SK-N-MC (cell line): ENCODE data around the gene MAN2B2.

Experiments
- EZH2 ChIP-seq: fragments of 200-600 bp; sonication (generic); IDR thresholded peaks from one replicate; pipeline ENCODE4 v1.6.1; 2017; ENCODE audit warnings: antibody characterized with exemption
- FOXP2 ChIP-seq: optimal IDR thresholded peaks from 2 replicates; pipeline ENCODE3; 2011; ENCODE audit warnings: mild to moderate bottlenecking, moderate library complexity; ENCODE audit not compliant: insufficient read depth; ENCODE audit errors: extremely low read length, control extremely low read depth
- POLR2AphosphoS5 ChIP-seq: IDR thresholded peaks from 2 replicates; pipeline ENCODE4 v1.6.1; 2012; ENCODE audit warnings: mild to moderate bottlenecking, low read depth, low read length, borderline replicate concordance

GRCh38 chr4:6616087-6616995 is 41.4 kb downstream of the MAN2B2 start:
- no peak for TF ChIP-seq EZH2
- no peak for TF ChIP-seq POLR2AphosphoS5
- TF ChIP-seq FOXP2: no peak
